CD14-positive monocyte (primary cell): ENCODE measurements around the gene SPI1. TPM values are rescaled to one million over a fixed set of nuclear protein-coding genes. Genes with fewer than 3 reads are reported as not detected.

Experiments
- DNase-seq, 3 donors: peaks; one replicate each; pipeline ENCODE4 v3.0.0-alpha.2; 2011 to 2022
- H2AFZ ChIP-seq: 2 replicates; pipeline ENCODE4 v1.6.0; 2012; ENCODE audit warnings: mild to moderate bottlenecking, low read depth, low read length, inconsistent platforms; ENCODE audit not compliant: insufficient read depth, poor library complexity, severe bottlenecking
- H3K27ac ChIP-seq, 2 donors: 1 replicate in 1 of 2; 2 replicates in 1 of 2; pipeline ENCODE4 v1.5.1; 2012 to 2013; ENCODE audit warnings: low read length in 2 of 2, control low read depth in 1 of 2, inconsistent platforms in 1 of 2, low read depth in 1 of 2, mild to moderate bottlenecking in 1 of 2
- H3K27me3 ChIP-seq, 2 donors: one replicate each; pipeline versions ENCODE4 v1.6.0 to v1.6.1; 2011 to 2013; ENCODE audit warnings: low read length in 2 of 2; ENCODE audit not compliant: control insufficient read depth in 2 of 2, insufficient read depth in 2 of 2
- H3K36me3 ChIP-seq, 2 donors: replicated peaks in 1 of 2; 1 replicate in 1 of 2; 2 replicates in 1 of 2; pipeline versions ENCODE4 v1.5.1 to v1.6.1; 2012 to 2013; ENCODE audit warnings: low read length in 2 of 2, control low read depth in 1 of 2, inconsistent platforms in 1 of 2, mild to moderate bottlenecking in 1 of 2; ENCODE audit not compliant: insufficient read depth in 2 of 2, control insufficient read depth in 1 of 2
- H3K4me1 ChIP-seq, 2 donors: 1 replicate in 1 of 2; 2 replicates in 1 of 2; pipeline versions ENCODE4 v1.5.1 to v1.6.1; 2012 to 2013; ENCODE audit warnings: low read length in 2 of 2, control low read depth in 1 of 2, inconsistent platforms in 1 of 2, mild to moderate bottlenecking in 1 of 2, moderate library complexity in 1 of 2; ENCODE audit not compliant: insufficient read depth in 2 of 2, control insufficient read depth in 1 of 2
- H3K4me2 ChIP-seq: replicated peaks from 2 replicates; pipeline ENCODE3; 2012; ENCODE audit warnings: low read length, moderate library complexity, mild to moderate bottlenecking; ENCODE audit not compliant: poor library complexity, severe bottlenecking; ENCODE audit errors: extremely low read depth
- H3K4me3 ChIP-seq, 3 experiments: fragments of 200-600 bp in 1 of 3; sonication (generic) in 1 of 3; replicated peaks in 1 of 3; 1 replicate in 2 of 3; 2 replicates in 1 of 3; pipeline ENCODE4 v1.5.1; 2011 to 2013; ENCODE audit warnings: low read length in 3 of 3, mild to moderate bottlenecking in 3 of 3, control low read depth in 2 of 3, low read depth in 2 of 3, inconsistent platforms in 1 of 3, moderate library complexity in 1 of 3
- H3K79me2 ChIP-seq: 2 replicates; pipeline ENCODE4 v1.6.0; 2012; ENCODE audit warnings: mild to moderate bottlenecking, control low read depth, inconsistent platforms, low read length, moderate library complexity; ENCODE audit not compliant: insufficient read depth
- H3K9ac ChIP-seq: 2 replicates; pipeline ENCODE4 v1.6.0; 2017; ENCODE audit warnings: low read length, mild to moderate bottlenecking; ENCODE audit not compliant: insufficient read depth, poor library complexity, severe bottlenecking
- H3K9me3 ChIP-seq, 2 donors: replicated peaks in 1 of 2; 1 replicate in 1 of 2; 2 replicates in 1 of 2; pipeline versions ENCODE4 v1.5.1 to v1.6.1; 2012 to 2013; ENCODE audit warnings: low read length in 2 of 2, control low read depth in 1 of 2; ENCODE audit not compliant: control insufficient read depth in 1 of 2, insufficient read depth in 1 of 2
- H4K20me1 ChIP-seq: 2 replicates; pipeline ENCODE4 v1.6.0; 2012; ENCODE audit warnings: mild to moderate bottlenecking, low read length, control low read depth, moderate library complexity; ENCODE audit not compliant: insufficient read depth
- H3K27ac Mint-ChIP-seq, 7 donors: one replicate each; pipeline ENCODE4 v1.8.0; 2020; ENCODE audit warnings: mild to moderate bottlenecking in 7 of 7, mixed read lengths in 7 of 7, moderate library complexity in 6 of 7, inconsistent platforms in 2 of 7
- H3K27me3 Mint-ChIP-seq, 3 donors: one replicate each; pipeline ENCODE4 v1.8.0; 2021 to 2022; ENCODE audit warnings: low read depth in 3 of 3, mild to moderate bottlenecking in 3 of 3, mixed read lengths in 3 of 3, moderate library complexity in 3 of 3, inconsistent platforms in 1 of 3
- H3K36me3 Mint-ChIP-seq, 2 donors: one replicate each; pipeline ENCODE4 v1.8.0; 2020; ENCODE audit warnings: mixed read lengths in 2 of 2, inconsistent platforms in 1 of 2, mild to moderate bottlenecking in 1 of 2
- H3K4me1 Mint-ChIP-seq: one replicate; pipeline ENCODE4 v1.8.0; 2020; ENCODE audit warnings: mild to moderate bottlenecking, mixed read lengths
- H3K4me3 Mint-ChIP-seq, 2 donors: one replicate each; pipeline ENCODE4 v1.8.0; 2020; ENCODE audit warnings: mild to moderate bottlenecking in 2 of 2, mixed read lengths in 2 of 2, moderate library complexity in 1 of 2
- H3K9me3 Mint-ChIP-seq, 7 donors: one replicate each; pipeline ENCODE4 v1.8.0; 2020 to 2022; ENCODE audit warnings: mixed read lengths in 7 of 7, mild to moderate bottlenecking in 6 of 7, moderate library complexity in 6 of 7, inconsistent platforms in 2 of 7
- WGBS: methylation state at CpG from one replicate; pipeline ENCODE4 v1.1.5; 2013; ENCODE audit warnings: missing lambda C conversion rate; ENCODE audit not compliant: insufficient coverage; 5-methylcytosine and 5-hydroxymethylcytosine counted together
- intact Hi-C, 2 donors: fragments of 100-400 bp; cut with micrococcal nuclease; formaldehyde crosslinking; loops; one replicate each; pipeline versions ENCODE4 v1.15.0 to v1.15.1; 2023
- polyA plus RNA-seq, 3 donors: library from polyadenylated mRNA; depleted of rRNA in 1 of 3; unstranded in 2 of 3; stranded (reverse) in 1 of 3; fragments of 300-500 nt in 2 of 3; fragments of >200 nt in 1 of 3; fragmentation: Illumina TruSeq in 2 of 3; gene quantifications; 1 replicate in 2 of 3; 2 replicates in 1 of 3; pipeline ENCODE4 v1.2.3, GENCODE V29; 2012 to 2021
- TF ChIP-seq, protein P1 (sequence below): fragments of 200-600 bp; IDR thresholded peaks from one replicate; pipeline ENCODE4 v1.8.0; 2022; ENCODE audit warnings: antibody characterized with exemption, mild to moderate bottlenecking

The SPI1 gene
- polyA plus RNA-seq, 3 donors = 156 to 914 (median 223) TPM

GRCh38 chr11:47356129-47356997, 22.0 kb downstream of the SPI1 start:
- Mint-ChIP-seq H3K27ac (no peak overlapping the region), H3K27me3 (no peaks in the 10 kb centered on the region), H3K4me3 (no peak overlapping the region), H3K4me1 (peaks cover 26% of the 10 kb centered on the region), H3K9me3 (peaks cover 0 to 2% (median 0%) of the 10 kb centered on the region in 7 donors), H3K36me3 (peaks cover 12 to 29% of the 10 kb centered on the region in 2 donors)
- H3K36me3 ChIP-seq = peaks cover 50 to 78% of the 10 kb centered on the region in 2 donors
- intact Hi-C loops = no loop called here
- peaks cover 53% of the 10 kb centered on the region for H3K79me2 ChIP-seq
- H2AFZ ChIP-seq = no peak overlapping the region
- 85% methylated on average over 9 of the region's 9 CpGs for WGBS
- no peaks in the 10 kb centered on the region for H3K27me3 ChIP-seq
- no peak overlapping the region for H3K4me2 ChIP-seq
- TF ChIP-seq, protein P1, sequence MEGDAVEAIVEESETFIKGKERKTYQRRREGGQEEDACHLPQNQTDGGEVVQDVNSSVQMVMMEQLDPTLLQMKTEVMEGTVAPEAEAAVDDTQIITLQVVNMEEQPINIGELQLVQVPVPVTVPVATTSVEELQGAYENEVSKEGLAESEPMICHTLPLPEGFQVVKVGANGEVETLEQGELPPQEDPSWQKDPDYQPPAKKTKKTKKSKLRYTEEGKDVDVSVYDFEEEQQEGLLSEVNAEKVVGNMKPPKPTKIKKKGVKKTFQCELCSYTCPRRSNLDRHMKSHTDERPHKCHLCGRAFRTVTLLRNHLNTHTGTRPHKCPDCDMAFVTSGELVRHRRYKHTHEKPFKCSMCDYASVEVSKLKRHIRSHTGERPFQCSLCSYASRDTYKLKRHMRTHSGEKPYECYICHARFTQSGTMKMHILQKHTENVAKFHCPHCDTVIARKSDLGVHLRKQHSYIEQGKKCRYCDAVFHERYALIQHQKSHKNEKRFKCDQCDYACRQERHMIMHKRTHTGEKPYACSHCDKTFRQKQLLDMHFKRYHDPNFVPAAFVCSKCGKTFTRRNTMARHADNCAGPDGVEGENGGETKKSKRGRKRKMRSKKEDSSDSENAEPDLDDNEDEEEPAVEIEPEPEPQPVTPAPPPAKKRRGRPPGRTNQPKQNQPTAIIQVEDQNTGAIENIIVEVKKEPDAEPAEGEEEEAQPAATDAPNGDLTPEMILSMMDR = no peak
- H4K20me1 ChIP-seq = peaks cover 100% of the 10 kb centered on the region
- H3K27ac ChIP-seq = peak overlapping the region in 1 of 2 donors; percentile 8
- H3K4me1 ChIP-seq = peaks cover 26 to 30% of the 10 kb centered on the region in 2 donors
- no peak overlapping the region for H3K9ac ChIP-seq
- no peaks in the 10 kb centered on the region for H3K9me3 ChIP-seq
- no peak for DNase-seq
- no peak overlapping the region for H3K4me3 ChIP-seq

DNA sequence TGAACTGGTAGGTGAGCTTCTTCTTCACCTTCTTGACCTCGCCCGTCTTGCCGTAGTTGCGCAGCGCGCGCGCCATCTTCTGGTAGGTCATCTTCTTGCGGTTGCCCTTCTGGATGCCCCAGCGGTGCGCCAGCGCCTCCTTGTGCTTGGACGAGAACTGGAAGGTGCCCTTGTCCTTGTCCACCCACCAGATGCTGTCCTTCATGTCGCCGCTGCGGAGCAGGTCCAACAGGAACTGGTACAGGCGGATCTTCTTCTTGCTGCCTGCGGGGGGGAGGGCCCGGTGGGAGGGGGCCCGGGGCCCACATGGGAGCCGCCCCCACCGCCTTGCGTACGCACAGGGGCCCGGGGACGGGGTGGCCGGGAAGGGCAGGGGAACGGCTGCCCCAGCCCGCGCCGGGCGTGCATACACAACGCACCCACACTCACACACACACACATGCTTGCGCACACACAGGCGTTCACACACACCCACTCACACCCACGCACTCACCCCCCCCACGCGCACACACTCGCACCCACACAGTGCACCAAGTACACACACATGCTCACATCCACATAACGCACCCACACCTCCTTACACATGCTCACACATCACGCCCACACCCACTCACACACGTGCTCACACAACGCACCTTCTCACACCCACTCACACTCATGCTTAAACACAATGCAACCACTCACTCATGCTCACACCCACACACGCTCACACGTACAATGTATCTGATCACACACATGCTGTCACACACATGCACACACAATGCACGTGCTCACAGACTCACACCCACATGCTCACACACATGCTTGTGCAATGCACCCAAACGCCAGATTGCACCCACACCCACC, 22.8 kb downstream of the SPI1 start:
- 92% methylated on average over 32 of the region's 47 CpGs for WGBS
- H2AFZ ChIP-seq = no peak overlapping the region

More for the DNA sequence above, 22.8 kb downstream of the SPI1 start:
- intact Hi-C loops = no loop called here
- Histone ChIP-seq H3K4me1 (peaks cover 19 to 21% of the 10 kb centered on the region in 2 donors), H3K36me3 (peaks cover 48 to 74% of the 10 kb centered on the region in 2 donors), H3K27ac (no peak overlapping the region), H3K79me2 (peaks cover 45% of the 10 kb centered on the region), H3K4me2 (no peak overlapping the region), H3K4me3 (no peak overlapping the region), H3K27me3 (no peaks in the 10 kb centered on the region), H3K9ac (no peak overlapping the region), H4K20me1 (peaks cover 100% of the 10 kb centered on the region), H3K9me3 (no peaks in the 10 kb centered on the region)
- TF ChIP-seq, protein P1 = peak; percentile 28
- H3K9me3 Mint-ChIP-seq = peaks cover 0 to 2% (median 0%) of the 10 kb centered on the region in 7 donors
- peaks cover 17% of the 10 kb centered on the region for H3K4me1 Mint-ChIP-seq
- DNase-seq = no peak
- no peak overlapping the region for H3K4me3 Mint-ChIP-seq
- H3K27me3 Mint-ChIP-seq = peaks cover 0 to 1% (median 0%) of the 10 kb centered on the region in 3 donors
- peak overlapping the region in 1 of 7 donors; percentile 21 for H3K27ac Mint-ChIP-seq
- peaks cover 13 to 25% of the 10 kb centered on the region in 2 donors for H3K36me3 Mint-ChIP-seq
